ENCODE measurements around the gene GFI1. TPM values are rescaled to one million over a fixed set of nuclear protein-coding genes. Genes with fewer than 3 reads are reported as not detected.
A peak's percentile ranks its signal among the peaks of the same experiment; 100 is the strongest.

GFI1 gene
- total and polyA plus RNA-seq, 2 of the 8 experiments (the other 6 are each of a cell fraction or from before 2014, with no cell fraction given) = 0.08 to 0.17 TPM

- no peaks in the 10 kb centered on the region for H3K79me1 ChIP-seq (ENCODE audit: low read depth, low read length)
- H4K91ac ChIP-seq (replicated peaks; ENCODE audit: insufficient read length, low read length) = no peak overlapping the region
- H3K36me3 ChIP-seq (ENCODE audit: control insufficient read depth in 2 of 4, insufficient read depth in 4 of 4, low read length in 3 of 4) = no peaks in the 10 kb centered on the region
- H3K4ac ChIP-seq (replicated peaks; ENCODE audit: insufficient read length, low read depth, low read length) = no peak overlapping the region
- no peak overlapping the region for H3K56ac ChIP-seq (replicated peaks; ENCODE audit: insufficient read length, low read depth, low read length)
- H4K5ac ChIP-seq (ENCODE audit: insufficient read length, low read depth, low read length) = no peak overlapping the region
- no peak overlapping the region for H4K8ac ChIP-seq (ENCODE audit: extremely low read depth, insufficient read depth, low read length)
- peak overlapping the region; percentile 71; the same call in 1 of the 2 replicates for H3K18ac ChIP-seq (ENCODE audit: extremely low read depth, low read length)
- H3K23ac ChIP-seq (ENCODE audit: insufficient read length) = no peak overlapping the region
- no peak overlapping the region for H3K4me3 ChIP-seq (ENCODE audit: extremely low read depth in 1 of 4, insufficient read depth in 2 of 4, low read depth in 3 of 4, low read length in 4 of 4)
- H2BK15ac ChIP-seq (ENCODE audit: low read length) = no peak overlapping the region
- no peak overlapping the region for H2AK5ac ChIP-seq (ENCODE audit: low read depth, low read length)
- H3K4me2 ChIP-seq (ENCODE audit: insufficient read depth in 1 of 2, low read depth in 2 of 2, low read length in 2 of 2) = peak overlapping the region; percentile 17 to 33; a peak in 3 of 4 replicates
- FAIRE-seq = no peak
- no peak overlapping the region for H3K27ac ChIP-seq (ENCODE audit: low read depth, low read length)
- no peak overlapping the region for H3K9ac ChIP-seq (replicated peaks in 1 of 4; ENCODE audit: extremely low read depth in 1 of 4, low read depth in 3 of 4, low read length in 3 of 4)
- POLR2A ChIA-PET (ENCODE audit: partially characterized antibody) = no interaction called here
- no peaks in the 10 kb centered on the region for H3K9me3 ChIP-seq (ENCODE audit: insufficient read depth in 2 of 2, low read depth in 1 of 2, low read length in 1 of 2)
- CTCF ChIA-PET (ENCODE audit: partially characterized antibody) = interaction anchor here (1.6 kb wide), 1 partner anchor 16 kb away, joined by 4 read pairs; no protein-coding TSS in a partner anchor
- H3K14ac ChIP-seq (ENCODE audit: insufficient read length) = no peak overlapping the region
- H3K27me3 ChIP-seq (replicated peaks in 1 of 4; ENCODE audit: control insufficient read depth in 3 of 4, extremely low read depth in 1 of 4, insufficient read depth in 3 of 4, low read length in 3 of 4) = no peaks in the 10 kb centered on the region
- H2BK5ac ChIP-seq (ENCODE audit: low read depth, low read length) = no peak overlapping the region; the same call in 1 of the 2 replicates
- H2BK120ac ChIP-seq (replicated peaks; ENCODE audit: low read depth, low read length) = no peak overlapping the region
- no peaks in the 10 kb centered on the region for H4K20me1 ChIP-seq (replicated peaks in 1 of 2; ENCODE audit: control insufficient read depth in 1 of 2, insufficient read depth in 2 of 2, low read length in 2 of 2)
- DNase-seq (ENCODE audit: low read depth in 1 of 2, low spot score in 2 of 2) = no peak
- H3K79me2 ChIP-seq (ENCODE audit: control insufficient read depth in 1 of 2, insufficient read depth in 2 of 2, low read length in 2 of 2) = no peaks in the 10 kb centered on the region
- peak overlapping the region; percentile 46; the same call in 1 of the 2 replicates for H2AFZ ChIP-seq (ENCODE audit: low read length)
- H3K4me1 ChIP-seq (replicated peaks in 1 of 4; ENCODE audit: control insufficient read depth in 3 of 4, insufficient read depth in 4 of 4, low read length in 3 of 4) = peaks cover 0 to 6% (median 2%) of the 10 kb centered on the region in 4 experiments; a peak in 3 of 7 replicates
- H2BK12ac ChIP-seq (ENCODE audit: low read depth, low read length) = no peak overlapping the region
- no peaks in the 10 kb centered on the region for H3K23me2 ChIP-seq (ENCODE audit: low read depth, low read length)
- 21% methylated on average over 2 of the region's 2 CpGs; no CpG with 5 or more reads in 1 of the 2 experiments for WGBS, 2 experiments (ENCODE audit: extremely low coverage in 1 of 2, insufficient coverage in 1 of 2, insufficient read length in 1 of 2, insufficient replicate concordance in 2 of 2, low coverage in 1 of 2, low lambda C conversion rate in 2 of 2, missing lambda C conversion rate in 1 of 2)
- no peak overlapping the region for H2BK20ac ChIP-seq (ENCODE audit: low read length)
- no peak for TF ChIP-seq RBBP5 (IDR thresholded peaks at IDR 0.05; ENCODE audit: borderline replicate concordance, low read depth, low read length)
These were observed 61.1 kb downstream of the GFI1 start for GRCh38 chr1:92425617-92426016.

All from H1 (cell line).